ENCODE measurements around the gene CSPG4.
"Not testable (repeated sequence)": the region's sequence is repeated elsewhere in the genome, so short reads cannot be mapped to it uniquely, and the experiment has no call there.

- not testable (repeated sequence) for TF ChIP-seq POLR2AphosphoS5, POLR2A, CTCF (IDR thresholded peaks at IDR 0.05)
Measured at GRCh38 chr15:75716249-75716950, 3.8 kb upstream of the CSPG4 start.

All from breast epithelium (tissue), 3 donors.